Ovary (tissue), 3 donors: Measurements from ENCODE around the gene C12orf75.

ENCODE experiments used
- CTCF ChIP-seq, 3 donors: fragments of 450-650 bp in 2 of 3; fragments of 200-600 bp in 1 of 3; IDR thresholded peaks; one replicate each; pipeline versions ENCODE4 v1.5.1 to v1.8.0; 2016 to 2022; ENCODE audit warnings: antibody characterized with exemption in 3 of 3, mild to moderate bottlenecking in 1 of 3
- POLR2A ChIP-seq: fragments of 450-650 bp; IDR thresholded peaks from one replicate; pipeline ENCODE4 v1.6.1; 2017; ENCODE audit warnings: antibody characterized with exemption, mild to moderate bottlenecking, moderate library complexity
- donor health status: DM: no; HTN: no; CAD: no.

GRCh38 chr12:105352052-105352451, 21.6 kb downstream of the C12orf75 start:
- TF ChIP-seq CTCF (IDR thresholded peaks at IDR 0.05) = no peak
- TF ChIP-seq POLR2A = no peak
